8988T (cell line): ENCODE results near the gene AMOTL2.

Experiments
- DNase-seq: peaks from one replicate; pipeline ENCODE4 v3.0.0; 2011

The AMOTL2 gene

DNA sequence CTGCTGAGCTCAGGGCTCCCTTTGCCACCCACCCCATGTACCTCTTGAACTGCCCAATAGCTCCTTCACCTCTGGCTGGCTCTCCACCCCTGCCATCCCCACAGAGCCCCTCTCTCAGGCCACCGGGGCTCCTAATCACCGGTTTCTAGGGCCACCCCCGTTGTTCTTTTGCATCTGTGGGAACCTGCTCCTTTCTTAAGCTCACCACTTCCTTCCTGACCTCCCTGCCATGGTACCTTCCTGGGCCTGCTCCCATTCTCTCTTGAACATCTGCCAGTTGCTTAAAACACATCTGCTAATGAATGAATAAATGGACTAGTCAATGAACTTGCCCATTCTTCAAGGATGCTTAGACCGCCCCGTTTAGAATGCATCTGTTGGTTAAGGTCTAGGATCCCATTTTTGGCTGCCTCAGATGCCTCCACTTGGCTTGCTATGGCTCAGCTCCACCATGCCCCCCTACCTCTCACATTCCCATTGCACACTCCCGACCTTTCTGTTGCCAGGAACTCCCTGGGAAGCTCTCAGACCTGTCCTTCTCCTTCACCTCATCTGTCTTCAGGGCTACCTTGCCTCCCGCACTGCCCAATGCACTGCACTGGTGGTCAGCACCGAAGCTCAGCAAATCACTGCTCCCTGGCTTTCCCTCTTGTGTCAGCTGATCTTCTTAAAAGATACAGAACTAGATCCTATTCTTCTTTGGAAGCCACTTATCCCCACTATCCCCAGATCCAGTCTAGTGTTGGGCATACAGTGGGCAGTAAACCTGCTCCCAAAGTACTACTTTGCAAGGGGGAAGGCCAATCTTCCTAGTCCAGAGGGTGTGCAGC, 9.1 kb downstream of the AMOTL2 start:
- DNase-seq, result no peak

DNA sequence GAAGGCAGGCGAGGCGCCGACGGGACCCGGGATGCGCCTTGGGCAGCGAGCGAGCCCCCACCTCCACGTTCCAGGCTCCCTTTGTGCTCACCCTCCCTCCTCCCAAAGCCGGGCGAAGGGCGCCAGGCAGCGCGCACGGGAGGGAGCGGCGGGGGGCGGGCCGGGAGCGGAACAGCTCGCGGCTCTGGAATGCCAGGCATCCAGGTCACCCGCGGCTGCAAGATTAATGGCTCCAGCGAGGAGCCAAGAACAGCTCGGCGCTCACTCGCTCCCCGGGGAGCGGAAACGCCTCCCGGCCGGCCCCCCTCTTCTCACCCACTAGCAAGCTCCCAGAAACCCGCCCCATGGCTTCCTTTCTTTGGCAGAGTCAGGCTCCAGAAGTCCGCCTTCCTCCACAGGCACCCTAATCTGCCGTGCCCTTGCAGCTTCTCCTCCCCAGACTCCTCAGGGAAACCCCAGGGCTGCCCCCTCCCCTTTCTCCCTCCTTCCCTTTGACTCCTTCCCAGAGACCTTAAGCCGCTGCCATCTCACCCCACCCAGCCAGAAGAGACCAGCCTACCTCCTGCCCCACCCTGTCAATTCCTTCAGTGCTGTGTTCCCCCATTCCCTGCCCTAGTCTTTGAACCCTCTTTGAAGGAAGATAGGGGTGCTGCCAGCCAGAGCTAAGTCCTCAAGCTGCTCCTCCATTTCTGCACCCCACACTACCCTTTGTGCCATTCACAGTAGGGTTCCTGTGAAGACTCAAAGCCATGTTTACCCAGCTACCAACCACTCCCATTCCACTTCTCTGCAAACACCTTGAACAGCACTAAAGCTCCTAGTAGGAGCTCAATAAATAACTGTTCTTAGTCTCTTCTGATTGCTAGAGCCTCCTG, 9.9 kb downstream of the AMOTL2 start:
- DNase-seq, result peak; percentile 98

DNA sequence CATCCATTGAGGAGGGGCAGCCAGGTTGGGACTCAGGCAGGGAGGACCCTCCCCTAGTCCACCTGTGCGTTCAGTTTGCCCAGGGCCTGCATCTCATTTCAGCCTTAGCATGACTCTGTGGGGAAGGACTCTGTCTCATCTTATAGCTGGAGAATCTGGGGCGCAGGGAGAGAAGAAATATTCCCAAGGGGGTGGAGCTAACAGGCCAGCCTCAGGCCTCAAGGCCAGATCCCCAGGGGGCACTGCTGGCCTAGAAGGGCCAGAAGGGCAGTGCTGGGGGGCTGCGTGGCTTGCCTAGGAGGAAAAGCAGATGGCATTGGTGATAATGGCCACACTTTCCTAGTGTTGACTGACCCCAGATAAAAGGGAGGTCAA, 10.9 kb downstream of the AMOTL2 start:
- DNase-seq, result no peak

DNA sequence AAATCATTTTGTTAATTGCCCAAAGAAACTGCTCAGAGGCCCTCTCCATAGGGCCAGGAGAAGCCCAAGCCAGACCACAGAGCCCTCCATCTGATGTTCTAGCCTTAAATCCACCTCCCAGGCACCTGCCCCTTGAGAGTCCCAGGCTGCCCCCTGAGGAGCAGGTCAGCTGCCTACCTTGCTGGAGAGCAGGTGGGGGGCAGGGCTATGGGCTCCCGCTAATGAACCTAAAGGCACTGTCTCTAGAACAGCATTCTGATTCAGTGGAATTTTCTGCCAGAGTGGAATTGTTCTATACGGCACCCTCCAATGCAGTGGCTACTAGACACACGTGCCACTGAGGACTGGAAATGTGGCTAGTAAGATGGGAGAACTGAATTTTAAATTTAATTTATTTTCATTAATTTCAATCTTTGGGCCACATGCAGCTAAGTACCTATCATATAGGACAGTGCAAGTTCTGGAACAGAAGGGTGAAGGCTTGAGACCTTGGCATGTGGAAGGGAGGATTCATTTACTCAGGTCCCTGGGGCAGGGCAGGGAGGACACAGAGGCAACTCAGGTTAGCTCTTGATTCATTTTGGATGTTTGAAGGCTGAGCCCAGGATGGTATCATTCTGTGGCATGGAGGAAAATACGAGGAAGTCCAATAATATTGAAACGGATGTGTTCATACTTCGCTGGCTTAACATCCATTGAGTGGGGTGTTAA, 11.4 kb downstream of the AMOTL2 start:
- DNase-seq, result no peak

DNA sequence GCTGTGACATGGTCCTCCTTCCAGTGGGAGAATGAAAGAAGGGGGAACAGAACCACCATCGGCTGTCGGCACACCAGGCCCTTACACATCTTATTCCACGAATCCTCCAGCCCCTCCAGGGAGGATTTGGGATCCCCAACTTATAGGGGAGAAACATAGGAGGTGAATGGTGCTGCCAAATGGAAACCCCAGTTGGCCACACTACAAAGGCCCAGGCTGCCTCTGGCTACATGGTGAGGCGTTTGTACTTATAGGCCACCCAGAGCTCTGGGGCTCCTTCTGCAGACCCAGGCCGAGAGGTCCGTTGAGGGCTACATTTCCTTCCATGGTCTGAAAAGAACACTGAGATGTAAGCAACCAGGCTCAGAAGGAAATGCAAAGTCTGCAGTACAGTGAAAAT, 12.0 kb downstream of the AMOTL2 start:
- no peak for DNase-seq

DNA sequence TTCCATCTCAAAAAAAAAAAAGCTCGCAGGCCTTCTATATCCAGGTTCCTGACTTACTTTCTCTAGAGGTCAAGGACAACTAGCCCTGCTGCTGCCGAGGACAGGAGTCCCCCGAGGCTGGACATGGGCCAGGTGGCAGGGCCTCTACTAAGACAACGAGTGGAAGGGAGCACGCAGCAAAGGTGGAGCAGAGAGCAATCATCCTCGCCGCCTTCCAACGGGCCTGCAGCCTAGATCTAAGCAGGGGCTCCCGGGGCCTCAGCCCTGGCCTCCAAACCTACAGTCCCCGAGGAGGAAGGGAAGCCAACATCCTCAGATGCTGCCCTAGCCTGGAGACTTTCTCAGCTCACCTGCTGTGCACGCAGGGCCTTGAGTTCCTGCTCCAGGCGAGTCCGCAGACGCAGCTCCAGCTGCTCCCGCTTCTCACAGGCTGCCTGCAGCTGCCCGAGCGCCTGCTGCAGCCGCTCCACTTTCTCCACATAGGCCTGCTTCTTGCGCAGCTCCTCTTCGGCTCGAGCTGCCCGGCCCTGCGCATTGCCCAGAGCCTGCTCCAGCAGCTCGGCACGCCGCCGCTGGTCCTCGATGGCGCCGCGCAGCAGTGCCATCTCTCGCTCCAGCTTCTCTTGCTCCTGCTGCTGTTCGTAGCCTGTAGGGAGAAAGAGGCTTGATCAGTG, 12.9 kb downstream of the AMOTL2 start:
- DNase-seq, result no peak

DNA sequence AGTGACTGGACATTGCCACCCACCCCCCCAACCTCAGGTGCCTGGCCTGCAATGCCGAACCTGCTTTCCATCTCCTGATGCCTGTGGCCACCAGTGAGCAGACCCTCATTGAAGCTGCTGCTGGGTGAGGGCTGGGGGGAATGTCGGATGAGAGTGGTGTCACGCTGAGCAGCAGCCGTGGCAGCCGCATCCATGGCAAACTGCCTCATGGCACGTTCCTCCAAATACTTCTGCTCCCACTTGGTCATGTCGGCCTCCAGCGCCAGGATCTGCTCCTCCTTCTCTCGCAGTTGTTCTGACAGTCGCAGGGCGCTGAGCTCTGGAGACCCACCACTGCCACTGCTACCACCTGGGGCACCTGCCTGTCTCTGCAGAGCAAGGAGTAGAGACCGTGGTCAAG, 14.2 kb downstream of the AMOTL2 start:
- no peak for DNase-seq

DNA sequence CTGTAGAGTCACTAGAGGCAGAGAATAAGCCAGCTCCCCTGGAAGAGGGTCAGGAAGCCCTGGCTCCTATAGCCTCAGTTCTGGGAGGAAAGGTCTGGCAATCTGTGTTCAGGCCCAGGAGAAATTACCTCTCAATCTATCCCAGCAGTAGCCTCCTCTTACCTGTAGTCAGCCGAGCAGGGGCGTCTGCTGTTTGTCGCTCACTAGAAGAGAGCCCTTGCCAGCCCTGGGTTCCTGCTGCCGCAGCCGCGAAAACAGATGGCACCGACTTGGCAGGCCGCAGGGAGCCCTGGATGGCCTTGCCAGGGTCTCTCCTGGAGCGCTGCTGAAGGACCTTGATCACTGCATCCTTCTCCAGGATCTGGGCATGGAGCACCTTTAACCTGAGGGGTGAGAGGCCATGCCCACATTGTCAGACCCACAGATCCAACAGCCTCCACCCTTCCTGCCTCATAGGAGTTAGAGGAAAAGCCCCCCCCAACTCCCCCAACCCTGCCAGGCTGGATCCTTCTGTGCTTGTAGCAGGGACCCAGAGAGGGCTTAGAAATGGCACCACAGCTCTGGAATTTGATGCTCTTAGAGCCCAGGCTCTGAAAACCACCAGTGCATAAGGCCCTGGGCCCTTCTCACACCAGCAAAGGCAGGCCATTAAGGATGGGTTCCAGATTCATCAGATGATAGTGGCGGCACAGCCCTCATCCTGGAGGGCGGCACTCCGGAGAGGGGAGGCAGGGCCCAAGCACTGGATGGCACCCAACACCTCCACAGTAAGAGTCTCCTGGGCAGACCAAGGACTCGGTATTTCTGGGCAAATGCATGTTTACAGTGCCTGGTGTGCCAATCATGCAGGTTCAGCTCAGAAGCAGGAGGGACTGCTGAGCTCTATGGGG, 14.9 kb downstream of the AMOTL2 start:
- DNase-seq, result no peak

DNA sequence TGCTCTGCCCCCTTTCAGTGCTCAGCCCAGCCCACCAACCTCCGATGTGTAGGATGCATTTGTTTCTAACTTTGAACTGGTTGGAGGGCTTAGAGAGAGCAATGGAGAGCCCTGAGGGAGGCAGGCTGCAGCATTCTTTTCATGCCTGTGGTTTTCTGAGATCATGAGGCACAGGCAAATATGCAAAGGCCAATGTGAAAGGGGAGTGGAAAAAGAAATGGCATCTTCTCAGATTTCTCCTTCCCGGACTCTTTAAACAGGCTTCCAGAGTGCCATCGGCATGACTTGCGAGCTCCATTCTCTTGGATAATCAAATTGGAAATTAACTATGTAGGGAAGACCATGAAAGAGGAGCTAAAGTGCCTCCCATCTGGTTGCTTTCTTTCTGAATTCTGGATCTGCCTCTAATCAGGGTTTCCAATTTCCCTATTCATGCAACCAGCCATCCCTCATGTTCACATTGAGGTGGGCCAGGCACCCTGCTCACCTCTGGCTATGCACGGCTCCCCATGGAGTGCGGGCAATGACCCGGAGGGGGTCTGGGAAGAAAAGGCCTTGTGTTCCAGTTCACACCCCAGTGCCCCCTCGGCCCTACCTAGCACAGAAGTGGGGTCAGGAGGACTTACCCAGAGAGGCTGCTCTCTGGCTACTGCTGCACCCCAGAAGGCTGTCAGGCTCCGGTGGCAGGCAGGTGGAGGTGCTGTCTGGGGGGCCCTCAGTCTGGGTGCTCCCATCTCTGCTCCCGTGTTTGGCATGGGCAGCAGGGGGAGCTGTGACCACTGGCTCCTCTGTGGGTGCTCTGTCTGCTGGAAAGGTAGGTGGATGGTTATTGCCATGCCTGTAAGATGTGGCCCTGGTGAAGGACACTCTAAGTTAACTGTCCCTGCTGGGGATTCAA, 16.1 kb downstream of the AMOTL2 start:
- no peak for DNase-seq

DNA sequence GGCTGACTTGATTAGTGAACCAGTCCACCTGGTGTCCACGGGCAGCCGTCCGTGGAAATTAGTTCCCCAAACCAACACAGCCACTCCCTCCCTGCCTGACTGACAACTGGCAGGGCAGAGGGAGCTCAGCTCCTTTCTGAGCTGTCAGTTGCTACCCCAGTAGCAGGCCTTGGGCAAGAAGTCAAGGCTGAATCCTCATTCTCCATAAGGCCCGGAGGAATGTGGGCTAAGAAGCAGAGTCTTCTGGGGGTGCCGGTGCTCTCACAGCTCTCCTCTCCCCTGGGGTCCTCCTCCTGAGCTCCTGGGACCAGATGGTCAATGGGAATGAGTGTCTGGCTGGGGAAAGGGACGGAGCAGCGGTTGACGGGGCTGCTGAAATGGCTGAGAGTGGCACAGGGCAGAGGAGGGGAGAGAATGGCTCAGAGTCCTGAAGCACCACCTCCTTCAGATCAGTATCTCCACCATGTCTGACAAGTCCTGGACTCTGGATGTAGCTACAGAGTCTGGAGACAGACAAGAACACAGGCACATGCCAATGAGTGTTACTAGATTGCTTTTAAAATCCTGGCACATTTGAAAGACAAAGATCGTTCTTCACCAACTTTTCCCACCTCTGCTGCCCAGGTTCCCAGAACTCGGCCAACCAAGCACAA, 16.9 kb downstream of the AMOTL2 start:
- DNase-seq, result no peak

DNA sequence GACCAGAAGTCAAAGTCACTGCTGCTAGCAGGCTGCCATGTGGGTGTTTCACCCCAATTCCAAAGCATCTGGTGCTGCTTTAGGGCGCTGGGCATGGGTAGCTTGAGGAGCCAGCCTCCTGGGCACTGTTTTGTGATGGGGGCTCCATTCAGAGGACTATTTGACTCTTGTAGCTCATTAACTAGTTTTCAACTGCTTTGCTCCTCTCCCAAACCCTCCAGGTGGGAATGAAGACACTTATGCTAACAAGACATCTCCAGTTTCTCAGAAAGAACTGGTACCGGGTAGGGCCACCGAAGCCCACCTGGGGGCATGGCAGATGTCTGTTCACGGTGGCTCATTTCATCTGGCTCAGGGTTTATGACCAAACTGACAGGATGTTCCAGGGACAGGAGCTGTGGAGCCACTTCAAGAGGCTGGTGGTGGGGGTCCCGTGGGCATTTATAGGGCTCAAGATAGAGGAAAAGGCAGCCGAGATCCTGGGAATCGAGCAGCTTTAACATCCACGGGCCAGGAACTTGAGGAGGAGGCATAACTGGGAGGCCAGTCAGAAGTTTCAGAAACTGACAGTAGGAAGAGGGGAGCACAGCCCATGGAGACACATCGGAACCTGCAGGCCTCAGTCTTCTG, 17.7 kb downstream of the AMOTL2 start:
- no peak for DNase-seq

DNA sequence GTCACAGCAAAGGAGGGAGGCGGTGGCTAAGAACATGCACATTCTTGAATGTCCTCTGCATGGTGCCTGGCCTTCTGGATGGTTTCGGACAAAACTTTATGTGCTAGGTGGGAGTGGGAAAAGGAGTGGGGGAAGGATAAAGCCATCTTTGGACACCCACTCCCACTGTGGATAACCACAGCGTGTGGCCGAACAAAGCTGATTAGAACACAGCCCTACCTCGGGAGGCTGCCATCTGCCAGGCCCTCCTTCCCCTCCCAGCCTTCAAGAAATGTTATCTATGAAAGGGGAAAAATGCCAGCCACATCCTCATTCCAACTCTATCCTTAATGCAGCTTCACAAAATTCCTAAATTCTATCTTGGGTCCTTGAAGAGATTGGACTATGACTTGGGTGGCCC, 18.8 kb downstream of the AMOTL2 start:
- DNase-seq, result no peak

DNA sequence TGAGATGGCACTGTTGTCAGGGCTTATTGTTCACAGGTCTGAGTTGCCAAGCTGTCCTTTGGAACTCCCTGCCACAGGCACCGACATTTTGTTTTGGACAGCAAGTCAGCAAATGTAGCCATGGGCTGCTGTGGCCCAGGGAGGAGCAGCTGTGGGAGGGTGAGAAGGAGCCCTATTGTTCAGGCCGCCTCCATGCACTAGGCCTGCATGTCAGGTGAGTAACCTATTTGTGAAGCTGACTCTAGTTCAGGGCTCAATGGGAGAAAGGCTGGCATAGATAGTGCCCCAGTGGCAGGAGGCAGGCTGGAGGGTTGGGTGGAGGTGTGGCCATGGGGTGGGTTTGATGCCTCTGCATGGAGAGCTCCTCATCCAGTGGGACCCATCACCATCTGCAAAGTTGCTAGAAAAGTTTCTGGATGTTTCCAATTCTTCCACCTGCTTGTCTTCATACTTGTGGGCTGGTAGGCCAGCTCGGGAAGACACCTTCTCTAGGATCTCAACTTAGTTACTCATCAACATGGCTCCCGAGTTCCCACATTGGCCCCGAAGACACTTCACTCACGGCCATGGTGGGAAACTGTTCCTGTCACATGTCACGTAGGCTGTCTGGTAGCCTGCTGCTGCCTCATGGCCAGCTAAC, 19.5 kb downstream of the AMOTL2 start:
- peak; percentile 30 for DNase-seq

DNA sequence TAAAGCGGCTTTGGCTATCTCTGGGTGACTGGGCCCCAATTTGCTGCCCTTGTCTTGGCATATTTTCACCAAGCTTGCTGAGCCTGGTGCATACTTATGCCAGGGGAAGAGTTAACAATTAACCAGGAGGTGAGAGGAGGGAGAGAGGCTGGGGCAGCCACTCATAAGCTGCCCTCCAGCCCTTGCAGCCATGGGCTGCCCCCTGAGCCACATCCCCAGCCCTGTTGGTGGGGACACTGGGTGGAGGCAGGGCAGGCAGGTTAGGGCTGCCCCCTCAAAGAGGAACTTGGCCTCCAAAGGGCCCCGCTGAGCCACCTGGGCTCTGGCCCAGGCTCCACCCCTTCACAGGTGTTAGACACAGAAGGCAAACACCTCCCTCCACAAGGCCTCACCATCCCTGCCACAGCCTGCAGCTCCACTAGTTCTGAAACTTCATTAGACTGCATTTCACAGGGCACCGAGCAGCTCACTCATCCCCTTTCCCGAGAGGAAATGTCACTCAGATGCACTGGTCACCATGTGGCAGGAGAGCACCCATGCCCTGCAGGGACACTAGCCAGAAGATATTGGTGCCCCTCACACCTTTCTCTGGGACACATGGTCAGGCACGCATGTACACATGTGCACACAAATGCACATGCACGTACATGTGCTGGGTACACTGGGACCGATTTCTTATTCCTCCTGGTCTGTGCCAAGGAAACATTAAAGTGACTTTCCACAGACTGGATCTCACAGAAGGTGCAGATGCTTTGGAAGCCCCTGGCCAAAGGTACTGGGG, 20.2 kb downstream of the AMOTL2 start:
- peak; percentile 18 for DNase-seq

DNA sequence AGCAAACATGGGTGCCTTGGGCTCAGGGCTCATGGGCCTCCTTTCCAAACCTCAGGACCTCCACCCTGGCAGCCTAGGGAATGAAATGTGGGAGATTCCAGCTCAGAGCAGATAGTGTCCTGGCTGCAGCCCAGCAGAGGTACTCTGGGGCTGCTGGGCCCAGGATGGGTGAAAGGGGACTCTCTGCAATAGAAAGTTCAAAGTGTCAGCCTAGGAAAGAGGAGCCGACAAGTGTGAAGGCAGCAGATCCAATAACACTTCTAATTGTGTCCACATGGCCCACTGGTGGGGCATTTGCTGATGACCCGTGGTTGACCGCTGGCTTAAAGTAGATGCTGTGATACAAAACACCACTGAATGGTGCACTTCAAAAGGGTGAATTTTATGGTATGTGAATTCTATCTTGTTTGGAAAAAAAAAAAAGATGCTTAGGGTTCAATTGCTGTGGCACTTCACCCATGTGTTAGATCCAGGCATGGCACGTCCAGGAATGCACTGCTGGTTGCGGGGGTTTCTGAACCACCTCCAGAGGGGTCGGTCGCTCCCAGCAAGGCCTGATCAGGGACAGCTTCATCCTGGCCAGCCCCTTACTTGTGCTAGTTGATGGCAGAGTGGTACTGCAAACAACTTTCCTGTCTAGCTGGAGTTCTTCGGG, 20.9 kb downstream of the AMOTL2 start:
- peak; percentile 9 for DNase-seq

DNA sequence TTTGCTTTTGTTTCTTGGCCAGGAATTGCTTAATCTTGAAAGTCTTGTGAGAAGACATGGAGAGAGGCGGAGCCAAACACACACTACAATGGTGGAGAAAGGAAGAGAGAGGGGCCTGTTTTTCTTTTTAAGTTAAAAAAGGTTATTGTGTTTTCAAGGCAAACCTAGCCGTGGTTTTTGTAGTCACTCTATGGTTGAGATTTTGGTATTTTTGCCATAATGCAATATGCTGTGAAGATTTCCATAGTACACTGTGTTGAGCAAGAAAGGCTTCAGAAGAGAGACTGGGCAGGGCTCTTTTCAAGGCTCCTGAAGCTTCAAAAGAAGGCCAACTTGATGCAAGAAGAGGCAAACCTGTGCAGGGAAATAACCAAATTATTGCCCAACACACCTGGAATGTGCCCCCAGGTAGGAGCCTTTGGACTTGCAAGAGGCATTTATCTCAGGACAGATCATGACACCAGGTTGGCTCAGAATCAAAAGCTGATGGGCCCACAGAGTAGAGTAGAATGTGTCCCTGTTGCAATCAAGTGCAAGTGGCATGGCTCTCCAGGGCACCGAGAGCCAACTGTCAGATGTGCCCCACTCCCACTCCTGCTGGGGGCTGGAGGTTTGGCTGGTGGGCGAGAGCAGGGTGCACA, 22.1 kb downstream of the AMOTL2 start:
- no peak for DNase-seq

DNA sequence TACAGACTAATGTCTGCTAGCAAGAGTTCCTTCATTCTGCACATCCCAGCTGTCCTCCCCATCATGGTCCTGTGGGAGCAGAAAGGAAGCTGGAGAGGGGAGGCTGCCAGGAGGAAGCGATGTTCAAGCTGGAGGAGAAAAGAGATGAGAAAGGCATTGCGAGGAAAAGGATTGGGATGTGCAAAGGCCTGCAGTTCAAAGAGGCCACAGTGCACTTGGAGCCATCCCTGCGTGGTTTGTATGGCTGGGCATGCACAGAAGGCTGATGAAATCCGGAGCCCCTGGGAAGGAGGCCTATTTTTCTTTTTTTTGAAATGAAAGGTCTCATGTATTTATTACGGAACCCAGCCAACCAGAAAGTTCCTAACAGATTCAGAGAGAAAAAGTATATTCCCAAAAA, 22.8 kb downstream of the AMOTL2 start:
- no peak for DNase-seq
